ENCODE data around the gene BTG3.

BTG3 gene

GRCh38 chr21:17658931-17659330 lies 46.2 kb upstream of the BTG3 start:
- Histone ChIP-seq H3K9me2 (replicated peaks; ENCODE audit: low read depth, low read length) (no peaks in the 10 kb centered on the region), H3K36me3 (ENCODE audit: insufficient read depth, low read length) (no peaks in the 10 kb centered on the region), H3K79me2 (ENCODE audit: insufficient read depth, low read length) (no peaks in the 10 kb centered on the region), H3K9me3 (ENCODE audit: insufficient read depth, low read depth, low read length) (no peaks in the 10 kb centered on the region), H3K4me1 (ENCODE audit: insufficient read depth, low read length, poor library complexity, severe bottlenecking) (no peaks in the 10 kb centered on the region), H2AFZ (ENCODE audit: low read length) (no peak overlapping the region), H3K9ac (ENCODE audit: low read depth, low read length, poor library complexity, severe bottlenecking) (no peak overlapping the region), H3K4me2 (ENCODE audit: low read depth, low read length, poor library complexity, severe bottlenecking) (no peak overlapping the region), H3K27me3 (ENCODE audit: insufficient read depth, low read length, poor library complexity, severe bottlenecking) (no peaks in the 10 kb centered on the region), H3F3A (ENCODE audit: low read depth) (no peaks in the 10 kb centered on the region), H4K20me1 (ENCODE audit: insufficient read depth, low read length, poor library complexity, severe bottlenecking) (no peaks in the 10 kb centered on the region), H3K4me3 (ENCODE audit: low read length, poor library complexity, severe bottlenecking) (no peak overlapping the region)
- TF ChIP-seq CTCF (conservative IDR thresholded peaks at IDR 0.05; ENCODE audit: low read length): no peak
- TF ChIP-seq EZH2phosphoT487 (IDR thresholded peaks at IDR 0.05; ENCODE audit: borderline replicate concordance): no peak

GRCh38 chr21:17651526-17651925 lies 38.8 kb upstream of the BTG3 start:
- Histone ChIP-seq H3K9ac (ENCODE audit: low read depth, low read length, poor library complexity, severe bottlenecking) (no peak overlapping the region), H3K36me3 (ENCODE audit: insufficient read depth, low read length) (no peaks in the 10 kb centered on the region), H3F3A (ENCODE audit: low read depth) (no peaks in the 10 kb centered on the region), H3K4me3 (ENCODE audit: low read length, poor library complexity, severe bottlenecking) (no peak overlapping the region), H4K20me1 (ENCODE audit: insufficient read depth, low read length, poor library complexity, severe bottlenecking) (no peaks in the 10 kb centered on the region), H3K9me3 (ENCODE audit: insufficient read depth, low read depth, low read length) (no peaks in the 10 kb centered on the region), H3K4me2 (ENCODE audit: low read depth, low read length, poor library complexity, severe bottlenecking) (no peak overlapping the region), H3K9me2 (replicated peaks; ENCODE audit: low read depth, low read length) (no peaks in the 10 kb centered on the region), H3K27me3 (ENCODE audit: insufficient read depth, low read length, poor library complexity, severe bottlenecking) (no peaks in the 10 kb centered on the region), H3K79me2 (ENCODE audit: insufficient read depth, low read length) (no peaks in the 10 kb centered on the region), H3K4me1 (ENCODE audit: insufficient read depth, low read length, poor library complexity, severe bottlenecking) (peaks cover 5% of the 10 kb centered on the region), H2AFZ (ENCODE audit: low read length) (no peak overlapping the region)
- TF ChIP-seq EZH2phosphoT487 (IDR thresholded peaks at IDR 0.05; ENCODE audit: borderline replicate concordance) (no peak), CTCF (conservative IDR thresholded peaks at IDR 0.05; ENCODE audit: low read length) (no peak)

DNA sequence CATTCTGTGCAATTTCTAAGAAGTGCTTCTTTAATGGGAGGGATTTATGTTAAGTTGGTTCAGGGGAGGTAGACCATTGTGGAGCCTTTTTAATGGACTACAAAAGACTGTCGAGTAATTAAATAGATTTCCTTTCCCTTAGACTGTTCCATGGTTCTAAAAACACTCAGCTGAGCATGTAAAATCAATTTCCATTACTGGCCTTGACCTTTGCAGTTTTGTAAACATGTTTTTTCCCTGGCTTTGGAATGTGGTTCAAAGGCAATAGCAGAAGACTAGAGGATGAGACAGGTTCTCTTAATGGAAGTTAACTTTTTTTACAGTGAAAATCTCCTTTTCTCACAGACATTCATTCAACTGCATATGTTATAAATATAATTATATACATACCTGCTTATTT lies 37.6 kb upstream of the BTG3 start:
- Histone ChIP-seq H3K9me3 (ENCODE audit: insufficient read depth, low read depth, low read length) (no peaks in the 10 kb centered on the region), H3K4me1 (ENCODE audit: insufficient read depth, low read length, poor library complexity, severe bottlenecking) (peaks cover 6% of the 10 kb centered on the region), H3K4me3 (ENCODE audit: low read length, poor library complexity, severe bottlenecking) (no peak overlapping the region), H3K79me2 (ENCODE audit: insufficient read depth, low read length) (no peaks in the 10 kb centered on the region), H3K9me2 (replicated peaks; ENCODE audit: low read depth, low read length) (no peaks in the 10 kb centered on the region), H3K36me3 (ENCODE audit: insufficient read depth, low read length) (no peaks in the 10 kb centered on the region), H3K4me2 (ENCODE audit: low read depth, low read length, poor library complexity, severe bottlenecking) (no peak overlapping the region), H3K27me3 (ENCODE audit: insufficient read depth, low read length, poor library complexity, severe bottlenecking) (no peaks in the 10 kb centered on the region), H4K20me1 (ENCODE audit: insufficient read depth, low read length, poor library complexity, severe bottlenecking) (no peaks in the 10 kb centered on the region), H2AFZ (ENCODE audit: low read length) (0 out of 2 replicates have a peak overlapping the region, but pooled peaks have one; percentile 3), H3F3A (ENCODE audit: low read depth) (no peaks in the 10 kb centered on the region), H3K9ac (ENCODE audit: low read depth, low read length, poor library complexity, severe bottlenecking) (no peak overlapping the region)
- TF ChIP-seq CTCF (conservative IDR thresholded peaks at IDR 0.05; ENCODE audit: low read length) (no peak), EZH2phosphoT487 (IDR thresholded peaks at IDR 0.05; ENCODE audit: borderline replicate concordance) (no peak)

All from Loucy (cell line).